Stomach (tissue), 4 donors: ENCODE results near the gene PLXNB2.

ENCODE experiments used
- EP300 ChIP-seq: sonication (generic); formaldehyde crosslinking; IDR thresholded peaks from one replicate; pipeline ENCODE4 v1.6.1; 2017; ENCODE audit warnings: antibody characterized with exemption
- POLR2AphosphoS5 ChIP-seq, 3 donors: sonication (generic); formaldehyde crosslinking; IDR thresholded peaks; one replicate each; pipeline ENCODE4 v1.6.1; 2016; ENCODE audit warnings: antibody characterized with exemption in 3 of 3
- TF ChIP-seq, protein P1 (sequence below), 7 experiments: fragments of 450-650 bp in 4 of 7; fragments of 200-600 bp in 3 of 7; sonication (generic) in 3 of 7; IDR thresholded peaks; one replicate each; pipeline ENCODE4 v1.5.1; 2016 to 2019; ENCODE audit warnings: antibody characterized with exemption in 7 of 7, control low read depth in 2 of 7, mild to moderate bottlenecking in 1 of 7

DNA sequence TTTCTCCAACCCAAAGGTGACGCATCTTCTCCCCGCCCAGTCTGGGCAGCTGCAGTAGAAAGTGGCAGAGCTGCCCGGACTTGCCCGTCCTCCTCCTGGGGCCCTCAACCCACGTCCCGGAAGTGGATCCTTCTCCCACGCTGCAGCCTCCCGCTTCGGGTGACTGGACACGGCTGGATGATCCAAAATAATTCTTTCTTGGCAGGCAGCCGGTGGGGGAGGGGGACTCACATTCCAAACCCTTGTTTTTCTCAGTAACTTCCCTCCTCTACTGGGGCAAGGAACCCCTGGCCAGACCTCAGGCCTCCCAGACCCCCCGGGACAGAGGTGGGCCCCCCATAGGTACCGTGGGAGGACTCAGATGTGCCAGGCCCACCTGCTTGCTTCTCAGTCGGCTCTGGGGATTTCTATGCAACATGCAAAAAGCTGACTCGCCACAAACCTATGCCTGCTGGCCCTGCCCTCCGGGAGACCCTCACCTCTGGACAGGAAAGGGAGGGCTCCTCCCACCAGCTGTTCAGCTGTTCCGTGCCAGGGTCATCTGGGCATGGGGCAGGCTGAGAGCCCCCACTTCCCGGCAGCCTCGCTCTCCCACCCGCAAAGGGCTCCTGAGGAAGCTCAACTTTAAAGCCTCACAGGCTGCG, 1.4 kb downstream of the PLXNB2 start:
- TF ChIP-seq, protein P1, sequence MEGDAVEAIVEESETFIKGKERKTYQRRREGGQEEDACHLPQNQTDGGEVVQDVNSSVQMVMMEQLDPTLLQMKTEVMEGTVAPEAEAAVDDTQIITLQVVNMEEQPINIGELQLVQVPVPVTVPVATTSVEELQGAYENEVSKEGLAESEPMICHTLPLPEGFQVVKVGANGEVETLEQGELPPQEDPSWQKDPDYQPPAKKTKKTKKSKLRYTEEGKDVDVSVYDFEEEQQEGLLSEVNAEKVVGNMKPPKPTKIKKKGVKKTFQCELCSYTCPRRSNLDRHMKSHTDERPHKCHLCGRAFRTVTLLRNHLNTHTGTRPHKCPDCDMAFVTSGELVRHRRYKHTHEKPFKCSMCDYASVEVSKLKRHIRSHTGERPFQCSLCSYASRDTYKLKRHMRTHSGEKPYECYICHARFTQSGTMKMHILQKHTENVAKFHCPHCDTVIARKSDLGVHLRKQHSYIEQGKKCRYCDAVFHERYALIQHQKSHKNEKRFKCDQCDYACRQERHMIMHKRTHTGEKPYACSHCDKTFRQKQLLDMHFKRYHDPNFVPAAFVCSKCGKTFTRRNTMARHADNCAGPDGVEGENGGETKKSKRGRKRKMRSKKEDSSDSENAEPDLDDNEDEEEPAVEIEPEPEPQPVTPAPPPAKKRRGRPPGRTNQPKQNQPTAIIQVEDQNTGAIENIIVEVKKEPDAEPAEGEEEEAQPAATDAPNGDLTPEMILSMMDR (IDR thresholded peaks at IDR 0.05): no peak
- TF ChIP-seq EP300 (no peak), POLR2AphosphoS5 (IDR thresholded peaks at IDR 0.05) (peak; percentile 33 to 90 (median 73))
